ENCODE data around the gene MYOF.

- TF ChIP-seq CTCF (IDR thresholded peaks at IDR 0.05) (no peak), POLR2A (IDR thresholded peaks at IDR 0.05) (no peak)
These were observed 98.1 kb downstream of the MYOF start for GRCh38 chr10:93384006-93384405.
